ENCODE data around the gene SIRT6.

DNA sequence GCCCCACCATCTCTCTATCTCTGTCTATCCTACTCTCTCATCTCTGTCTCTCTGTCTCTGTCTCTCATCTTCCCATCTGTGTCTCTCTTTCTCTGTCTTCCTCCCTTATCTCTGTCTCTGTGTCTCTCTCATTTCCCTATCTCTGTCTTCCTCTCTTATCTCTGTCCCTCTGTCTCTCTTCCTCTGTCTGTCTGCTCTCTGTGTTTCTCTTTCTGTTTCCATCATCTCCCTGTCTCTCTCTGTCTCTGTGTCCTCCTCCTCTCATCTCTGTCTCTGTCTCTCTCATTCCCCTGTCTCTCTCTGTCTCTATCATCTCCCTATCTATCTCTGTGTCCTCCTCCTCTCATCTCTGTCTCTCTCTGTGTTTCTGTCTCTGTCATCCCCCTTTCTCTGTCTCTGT, 45.4 kb upstream of the SIRT6 start:
- TF ChIP-seq, protein P1, sequence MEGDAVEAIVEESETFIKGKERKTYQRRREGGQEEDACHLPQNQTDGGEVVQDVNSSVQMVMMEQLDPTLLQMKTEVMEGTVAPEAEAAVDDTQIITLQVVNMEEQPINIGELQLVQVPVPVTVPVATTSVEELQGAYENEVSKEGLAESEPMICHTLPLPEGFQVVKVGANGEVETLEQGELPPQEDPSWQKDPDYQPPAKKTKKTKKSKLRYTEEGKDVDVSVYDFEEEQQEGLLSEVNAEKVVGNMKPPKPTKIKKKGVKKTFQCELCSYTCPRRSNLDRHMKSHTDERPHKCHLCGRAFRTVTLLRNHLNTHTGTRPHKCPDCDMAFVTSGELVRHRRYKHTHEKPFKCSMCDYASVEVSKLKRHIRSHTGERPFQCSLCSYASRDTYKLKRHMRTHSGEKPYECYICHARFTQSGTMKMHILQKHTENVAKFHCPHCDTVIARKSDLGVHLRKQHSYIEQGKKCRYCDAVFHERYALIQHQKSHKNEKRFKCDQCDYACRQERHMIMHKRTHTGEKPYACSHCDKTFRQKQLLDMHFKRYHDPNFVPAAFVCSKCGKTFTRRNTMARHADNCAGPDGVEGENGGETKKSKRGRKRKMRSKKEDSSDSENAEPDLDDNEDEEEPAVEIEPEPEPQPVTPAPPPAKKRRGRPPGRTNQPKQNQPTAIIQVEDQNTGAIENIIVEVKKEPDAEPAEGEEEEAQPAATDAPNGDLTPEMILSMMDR (IDR thresholded peaks at IDR 0.05 in 8 of 11, conservative IDR thresholded peaks at IDR 0.05 in 3 of 11) = no peak
- TF ChIP-seq POLR2AphosphoS5 (IDR thresholded peaks at IDR 0.05) (no peak), POLR2A (IDR thresholded peaks at IDR 0.05) (no peak)

Data from spleen (tissue), 7 donors.